HG03565 (cell line): ENCODE results near the gene ICAM1.
"Not testable (repeated sequence)": the region's sequence is repeated elsewhere in the genome, so short reads cannot be mapped to it uniquely, and the experiment has no call there.

Experiments used
- ATAC-seq: cut with Tn5 transposase; IDR thresholded peaks from one replicate; pipeline ENCODE4 v1.9.1; 2021; ENCODE audit warnings: mild to moderate bottlenecking, moderate library complexity; ENCODE audit not compliant: unreplicated experiment

ICAM1 gene, protein sequence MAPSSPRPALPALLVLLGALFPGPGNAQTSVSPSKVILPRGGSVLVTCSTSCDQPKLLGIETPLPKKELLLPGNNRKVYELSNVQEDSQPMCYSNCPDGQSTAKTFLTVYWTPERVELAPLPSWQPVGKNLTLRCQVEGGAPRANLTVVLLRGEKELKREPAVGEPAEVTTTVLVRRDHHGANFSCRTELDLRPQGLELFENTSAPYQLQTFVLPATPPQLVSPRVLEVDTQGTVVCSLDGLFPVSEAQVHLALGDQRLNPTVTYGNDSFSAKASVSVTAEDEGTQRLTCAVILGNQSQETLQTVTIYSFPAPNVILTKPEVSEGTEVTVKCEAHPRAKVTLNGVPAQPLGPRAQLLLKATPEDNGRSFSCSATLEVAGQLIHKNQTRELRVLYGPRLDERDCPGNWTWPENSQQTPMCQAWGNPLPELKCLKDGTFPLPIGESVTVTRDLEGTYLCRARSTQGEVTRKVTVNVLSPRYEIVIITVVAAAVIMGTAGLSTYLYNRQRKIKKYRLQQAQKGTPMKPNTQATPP

GRCh38 chr19:10270616-10271394, at the start of gene ICAM1:
Gene ICAM1 (plus strand): TSS chr19:10271120. CDS start chr19:10271160, 40 bp downstream.
- ATAC-seq, result peak; percentile 25

GRCh38 chr19:10222201-10222890, 48.6 kb upstream of the ICAM1 start:
- ATAC-seq, result no peak

DNA sequence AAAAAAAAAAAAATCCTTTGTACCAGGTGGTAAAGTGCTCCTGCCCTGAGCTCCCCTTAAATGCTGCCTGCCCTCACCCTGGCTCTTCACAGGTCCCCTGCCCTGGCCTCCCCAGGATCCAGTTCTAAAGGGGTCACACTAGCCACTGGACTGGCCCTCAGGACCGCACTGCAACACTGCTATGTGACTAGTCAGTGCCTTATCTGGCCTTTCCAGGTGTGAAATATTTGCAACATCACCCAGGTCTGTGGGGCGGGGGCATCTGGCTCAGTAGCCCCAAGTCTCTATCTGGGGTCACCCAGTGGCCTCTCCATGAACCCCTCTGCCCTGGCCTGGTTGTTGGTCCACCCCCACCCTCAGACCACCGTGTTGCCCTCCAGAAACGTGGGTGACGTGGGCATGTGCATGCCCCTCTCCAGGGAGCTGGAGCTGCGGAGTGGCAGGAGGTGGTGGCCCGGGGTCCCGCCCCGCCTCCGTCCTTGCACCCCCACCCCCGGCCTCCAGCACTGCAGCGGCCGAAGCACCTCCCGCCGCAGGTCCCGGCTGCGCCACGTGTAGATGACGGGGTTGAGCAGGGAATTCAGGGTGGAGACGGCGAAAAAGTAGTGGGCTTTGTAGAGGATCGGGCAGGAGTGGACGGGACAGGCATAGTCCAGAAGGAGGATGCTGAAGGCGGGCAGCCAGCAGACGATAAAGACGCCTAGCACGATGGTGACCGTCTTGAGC, 47.3 kb upstream of the ICAM1 start:
- no peak for ATAC-seq

DNA sequence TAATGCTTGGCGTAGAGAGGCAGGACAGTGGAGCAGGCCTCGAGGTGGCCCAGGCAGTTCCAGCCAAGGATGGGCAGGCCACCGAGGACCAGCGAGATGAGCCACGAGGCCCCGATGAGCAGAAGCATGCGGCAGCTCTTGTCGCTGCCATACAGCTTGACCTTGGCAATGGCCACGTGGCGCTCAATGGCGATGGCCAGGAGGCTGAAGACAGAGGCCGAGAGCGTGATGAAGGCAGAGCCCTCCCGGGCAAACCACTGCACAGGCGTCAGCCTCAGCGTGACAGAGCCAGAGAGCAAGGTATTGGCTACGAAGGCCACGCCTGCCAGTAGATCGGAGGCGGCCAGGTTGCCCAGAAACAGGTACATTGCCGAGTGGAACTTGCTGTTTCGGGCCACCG, 46.6 kb upstream of the ICAM1 start:
- no peak for ATAC-seq

DNA sequence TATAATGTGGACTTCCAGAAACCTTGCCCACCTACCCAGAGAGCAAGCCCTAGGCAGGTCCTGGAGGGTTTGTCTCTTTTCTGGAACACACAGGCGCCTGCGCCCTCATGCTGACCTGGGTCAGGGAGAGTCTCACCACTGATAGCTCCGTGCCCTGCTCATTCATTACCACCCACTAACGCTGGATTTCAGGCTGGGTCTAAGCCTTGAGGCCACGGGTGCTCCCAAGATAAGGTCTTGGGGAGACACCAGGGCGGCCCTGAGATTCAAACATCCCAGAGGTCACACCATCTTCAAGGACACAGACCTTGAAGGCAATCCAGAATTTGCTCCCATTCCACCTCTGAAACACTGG, 44.9 kb upstream of the ICAM1 start:
- no peak for ATAC-seq

- ATAC-seq, result no peak
These were observed 44.4 kb upstream of the ICAM1 start for GRCh38 chr19:10226376-10227025.

- no peak for ATAC-seq
These were observed 43.6 kb upstream of the ICAM1 start for GRCh38 chr19:10227026-10227971.

DNA sequence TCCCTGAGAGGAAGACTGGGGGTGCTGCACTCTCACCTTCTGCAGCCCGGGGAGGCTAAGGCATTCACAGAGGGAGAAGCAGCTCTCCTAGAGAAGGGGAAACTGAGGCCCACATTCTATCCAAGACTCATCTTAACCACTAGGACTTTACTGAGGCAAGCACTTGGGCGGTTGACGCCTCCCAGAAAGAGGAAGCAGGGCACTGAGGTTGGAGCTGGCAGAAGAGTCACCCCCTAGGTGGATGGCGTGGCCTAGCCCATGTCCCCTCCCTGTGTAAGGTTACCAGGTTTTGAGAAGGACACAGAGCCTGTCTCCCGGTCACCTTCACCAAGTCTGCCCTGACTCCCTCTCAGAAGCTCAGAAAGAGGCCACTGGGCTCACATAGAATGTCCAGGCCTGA, 42.5 kb upstream of the ICAM1 start:
- ATAC-seq, result no peak

DNA sequence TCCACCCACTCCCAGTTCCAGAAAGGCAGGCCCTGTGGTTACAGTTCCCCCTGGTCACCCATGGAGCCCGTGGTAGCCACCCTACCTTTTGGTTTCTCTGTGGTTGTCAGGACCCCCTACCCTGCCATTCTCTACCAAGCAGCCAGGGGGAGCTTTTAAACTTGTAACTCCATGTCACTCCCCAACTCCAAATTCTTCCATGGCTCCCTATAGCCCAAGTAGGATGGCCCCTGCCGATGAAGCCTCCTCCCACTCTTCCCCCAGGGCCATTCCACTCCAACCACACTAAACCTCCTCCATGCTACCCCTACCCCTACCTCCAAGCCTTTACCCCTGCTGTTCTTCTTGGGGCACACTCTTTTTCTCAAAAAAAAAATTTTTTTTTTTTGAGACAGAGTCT, 42.0 kb upstream of the ICAM1 start:
- ATAC-seq, result no peak

DNA sequence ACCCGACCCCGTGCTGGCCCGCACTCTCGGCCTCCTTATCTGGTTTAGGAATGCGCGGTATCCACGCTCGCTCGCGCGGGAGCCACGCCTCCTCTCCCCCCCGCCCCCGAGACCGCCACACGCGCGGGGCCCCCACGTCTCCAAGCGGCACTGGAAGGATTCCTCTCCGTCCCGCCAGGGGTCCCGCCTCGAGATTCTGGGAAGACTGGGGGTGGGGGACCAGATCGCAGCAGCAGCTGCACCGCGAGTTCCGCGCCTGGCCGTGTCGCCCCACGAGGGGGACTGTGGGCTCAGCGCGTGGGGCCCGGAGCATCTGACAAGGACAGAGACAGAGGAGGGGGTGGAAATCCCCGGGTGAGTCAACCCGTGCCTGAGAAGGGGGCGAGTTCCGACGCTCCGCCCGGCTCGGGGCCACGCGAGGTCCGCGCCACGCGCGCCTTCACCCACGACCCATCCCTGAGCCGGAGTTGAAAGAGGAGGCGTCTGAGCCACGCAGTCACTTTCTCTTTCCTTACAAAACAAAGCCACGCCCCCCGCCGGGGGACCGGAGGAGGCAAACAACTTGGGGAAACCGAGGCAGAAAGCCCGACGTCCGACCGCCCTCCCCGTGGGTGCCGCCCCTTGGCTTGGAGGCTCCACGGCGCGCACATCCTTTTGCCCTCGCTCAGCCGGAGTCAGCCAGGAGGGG, 40.6 kb upstream of the ICAM1 start:
- ATAC-seq, result no peak

GRCh38 chr19:10230861-10231611, 39.9 kb upstream of the ICAM1 start, which contains the start of gene S1PR2:
Gene S1PR2 (minus strand): TSS chr19:10231331. CDS start chr19:10224905, 6,426 bp downstream.
- peak; percentile 24 for ATAC-seq

DNA sequence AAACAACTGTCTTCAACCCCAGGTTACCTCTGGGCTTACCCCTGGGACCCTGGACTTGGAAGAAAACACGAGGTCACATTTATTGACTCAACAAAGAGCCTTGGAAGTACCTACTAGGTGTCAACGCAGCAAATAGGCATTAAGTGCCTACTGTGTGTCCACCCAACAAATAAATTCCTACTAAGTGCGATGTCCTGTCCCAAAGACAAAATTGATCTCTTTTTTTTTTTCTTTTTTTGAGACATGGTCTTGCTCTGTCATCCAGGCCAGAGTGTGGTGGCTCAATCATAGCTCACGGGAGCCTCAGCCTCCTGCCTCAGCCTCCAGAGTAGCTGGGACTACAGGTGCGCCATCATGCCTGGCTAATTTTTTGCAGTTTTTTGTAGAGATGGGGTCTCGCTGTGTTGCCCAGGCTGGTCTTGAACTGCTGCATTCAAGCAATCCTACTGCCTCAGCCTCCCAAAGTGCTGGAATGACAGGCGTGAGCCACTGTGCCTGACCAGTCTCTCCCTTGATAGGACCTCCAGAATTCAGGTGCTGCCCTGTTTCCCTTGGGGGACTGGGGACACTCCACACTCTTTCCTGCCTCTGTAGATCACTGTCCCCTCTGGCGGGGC, 39.2 kb upstream of the ICAM1 start:
- no peak for ATAC-seq

GRCh38 chr19:10233946-10234345, 37.0 kb upstream of the ICAM1 start:
- ATAC-seq, result no peak

- ATAC-seq, result no peak
These were observed 35.9 kb upstream of the ICAM1 start for GRCh38 chr19:10235003-10235402.

- ATAC-seq, result not testable (repeated sequence)
These were observed 35.5 kb upstream of the ICAM1 start for GRCh38 chr19:10235409-10235808.

DNA sequence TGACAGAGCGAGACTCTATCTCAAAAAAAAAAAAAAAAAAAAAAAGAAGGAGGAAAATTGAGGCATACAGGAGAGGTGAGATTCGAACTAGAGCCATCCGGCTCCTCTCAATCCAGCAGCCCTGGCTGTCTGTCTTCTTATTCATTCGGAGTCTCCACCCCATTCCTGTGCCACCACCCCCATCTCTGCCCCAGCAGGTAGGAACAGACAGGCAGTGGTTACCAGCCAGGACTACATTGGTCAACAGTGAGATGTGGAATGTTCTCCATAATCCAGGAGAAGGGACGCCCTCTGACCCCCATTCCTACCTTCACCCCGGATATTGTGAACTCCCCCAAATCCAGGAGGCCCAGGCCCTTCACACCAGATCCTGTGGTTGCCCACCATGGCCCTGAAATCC, 33.2 kb upstream of the ICAM1 start:
- no peak for ATAC-seq

DNA sequence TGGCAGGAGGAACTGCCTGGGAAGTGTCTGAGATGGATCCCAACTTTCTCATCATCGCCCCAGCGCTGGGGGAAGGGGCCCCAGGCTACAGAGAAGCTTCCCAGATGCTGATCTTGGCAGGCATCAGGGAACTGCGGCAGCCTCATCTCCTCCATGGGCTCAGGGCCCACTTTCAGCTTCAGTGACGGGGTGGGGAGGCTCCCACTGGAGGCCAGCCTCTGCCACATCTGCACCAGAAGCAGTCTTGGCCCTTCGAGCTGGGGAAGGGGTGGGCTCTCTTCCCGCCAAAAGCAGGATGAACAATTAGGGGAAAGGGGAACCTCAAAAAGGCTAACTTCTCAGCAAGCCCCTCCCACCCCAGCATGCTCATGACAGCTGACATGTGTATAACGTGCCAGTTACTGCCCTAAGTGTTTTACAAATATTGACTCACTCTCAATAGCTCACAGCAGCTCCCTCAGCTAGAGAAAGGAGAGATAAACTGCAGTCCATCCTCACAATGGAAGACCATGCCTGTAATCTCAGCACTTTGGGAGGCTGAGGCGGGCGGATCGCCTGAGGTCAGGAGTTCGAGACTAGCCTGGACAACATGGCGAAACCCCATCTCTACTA, 32.6 kb upstream of the ICAM1 start:
- no peak for ATAC-seq
